Effector memory CD4-positive, alpha-beta T cell (primary cell): ENCODE results near the gene RAB11A.

ENCODE experiments used
- DNase-seq, 3 donors: peaks; one replicate each; pipeline ENCODE4 v3.0.0-alpha.2; 2020
- H3K27ac ChIP-seq: 2 replicates; pipeline ENCODE4 v1.7.0; 2013; ENCODE audit warnings: mild to moderate bottlenecking, low read length, moderate library complexity; ENCODE audit not compliant: insufficient read depth, poor library complexity, severe bottlenecking
- H3K27me3 ChIP-seq: replicated peaks from 2 replicates; pipeline ENCODE4 v1.7.0; 2013; ENCODE audit warnings: mild to moderate bottlenecking, low read length; ENCODE audit not compliant: insufficient read depth, control insufficient read depth, poor library complexity, severe bottlenecking
- H3K36me3 ChIP-seq: 2 replicates; pipeline ENCODE4 v1.7.0; 2013; ENCODE audit warnings: mild to moderate bottlenecking, low read length, moderate library complexity; ENCODE audit not compliant: control insufficient read depth, insufficient read depth
- H3K4me1 ChIP-seq: 2 replicates; pipeline ENCODE4 v1.7.0; 2013; ENCODE audit warnings: low read length, mild to moderate bottlenecking; ENCODE audit not compliant: control insufficient read depth, insufficient read depth, poor library complexity, severe bottlenecking
- H3K4me3 ChIP-seq: 2 replicates; pipeline ENCODE4 v1.7.0; 2013; ENCODE audit warnings: low read length, low read depth, mild to moderate bottlenecking; ENCODE audit not compliant: insufficient read depth, poor library complexity, severe bottlenecking
- H3K9me3 ChIP-seq: 2 replicates; pipeline ENCODE4 v1.7.0; 2013; ENCODE audit warnings: mild to moderate bottlenecking, low read length, moderate library complexity; ENCODE audit not compliant: control insufficient read depth

The RAB11A gene

GRCh38 chr15:65929573-65929972, 60.3 kb downstream of the RAB11A start:
- Histone ChIP-seq H3K4me3 (no peak overlapping the region), H3K27ac (no peak overlapping the region), H3K27me3 (no peaks in the 10 kb centered on the region), H3K36me3 (no peaks in the 10 kb centered on the region), H3K4me1 (no peaks in the 10 kb centered on the region), H3K9me3 (no peaks in the 10 kb centered on the region)
- DNase-seq: no peak

GRCh38 chr15:65930134-65930533, 60.8 kb downstream of the RAB11A start:
- Histone ChIP-seq H3K4me3 (no peak overlapping the region), H3K27me3 (no peaks in the 10 kb centered on the region), H3K36me3 (no peaks in the 10 kb centered on the region), H3K9me3 (no peaks in the 10 kb centered on the region), H3K4me1 (no peaks in the 10 kb centered on the region), H3K27ac (no peak overlapping the region)
- no peak for DNase-seq

- no peaks in the 10 kb centered on the region for H3K9me3 ChIP-seq
- DNase-seq: no peak
- no peak overlapping the region for H3K27ac ChIP-seq
- H3K27me3 ChIP-seq: no peaks in the 10 kb centered on the region
- H3K36me3 ChIP-seq: no peaks in the 10 kb centered on the region
- no peaks in the 10 kb centered on the region for H3K4me1 ChIP-seq
- no peak overlapping the region for H3K4me3 ChIP-seq
These were observed 61.9 kb downstream of the RAB11A start for GRCh38 chr15:65931221-65931620.

GRCh38 chr15:65935391-65935790, 66.1 kb downstream of the RAB11A start:
- no peak overlapping the region for H3K4me3 ChIP-seq
- H3K9me3 ChIP-seq: no peaks in the 10 kb centered on the region
- H3K27me3 ChIP-seq: no peaks in the 10 kb centered on the region
- no peaks in the 10 kb centered on the region for H3K36me3 ChIP-seq
- DNase-seq: no peak
- no peaks in the 10 kb centered on the region for H3K4me1 ChIP-seq
- no peak overlapping the region for H3K27ac ChIP-seq

- Histone ChIP-seq H3K27ac (no peak overlapping the region), H3K27me3 (no peaks in the 10 kb centered on the region), H3K36me3 (no peaks in the 10 kb centered on the region), H3K4me3 (no peak overlapping the region), H3K9me3 (no peaks in the 10 kb centered on the region), H3K4me1 (no peaks in the 10 kb centered on the region)
- no peak for DNase-seq
These were observed 67.0 kb downstream of the RAB11A start for GRCh38 chr15:65936282-65936681.

GRCh38 chr15:65937054-65937453, 67.8 kb downstream of the RAB11A start:
- Histone ChIP-seq H3K36me3 (no peaks in the 10 kb centered on the region), H3K9me3 (no peaks in the 10 kb centered on the region), H3K27ac (no peak overlapping the region), H3K4me3 (no peak overlapping the region), H3K4me1 (no peaks in the 10 kb centered on the region), H3K27me3 (no peaks in the 10 kb centered on the region)
- DNase-seq: no peak

GRCh38 chr15:65937476-65937875, 68.2 kb downstream of the RAB11A start:
- no peaks in the 10 kb centered on the region for H3K9me3 ChIP-seq
- DNase-seq: no peak
- no peak overlapping the region for H3K27ac ChIP-seq
- H3K4me3 ChIP-seq: no peak overlapping the region
- H3K27me3 ChIP-seq: no peaks in the 10 kb centered on the region
- H3K4me1 ChIP-seq: peaks cover 4% of the 10 kb centered on the region
- no peaks in the 10 kb centered on the region for H3K36me3 ChIP-seq

- no peak for DNase-seq
- Histone ChIP-seq H3K27ac (no peak overlapping the region), H3K4me1 (peaks cover 5% of the 10 kb centered on the region), H3K36me3 (no peaks in the 10 kb centered on the region), H3K27me3 (no peaks in the 10 kb centered on the region), H3K9me3 (no peaks in the 10 kb centered on the region), H3K4me3 (no peak overlapping the region)
These were observed 69.3 kb downstream of the RAB11A start for GRCh38 chr15:65938604-65939003.

GRCh38 chr15:65939901-65940617, 70.8 kb downstream of the RAB11A start:
- Histone ChIP-seq H3K9me3 (no peaks in the 10 kb centered on the region), H3K4me1 (peaks cover 5% of the 10 kb centered on the region), H3K27me3 (no peaks in the 10 kb centered on the region), H3K27ac (no peak overlapping the region), H3K36me3 (no peaks in the 10 kb centered on the region), H3K4me3 (no peak overlapping the region)
- no peak for DNase-seq

GRCh38 chr15:65940618-65940909, 71.3 kb downstream of the RAB11A start:
- Histone ChIP-seq H3K4me3 (no peak overlapping the region), H3K36me3 (no peaks in the 10 kb centered on the region), H3K9me3 (no peaks in the 10 kb centered on the region), H3K27me3 (no peaks in the 10 kb centered on the region), H3K27ac (no peak overlapping the region), H3K4me1 (peaks cover 5% of the 10 kb centered on the region)
- DNase-seq: no peak
